ENCODE results near the gene RPP40.
A peak's percentile ranks its signal among the peaks of the same experiment; 100 is the strongest.
"Not testable (repeated sequence)": the region's sequence is repeated elsewhere in the genome, so short reads cannot be mapped to it uniquely, and the experiment has no call there.

Gene RPP40

GRCh38 chr6:5014072-5014561 lies 10.3 kb upstream of the RPP40 start:
- DNase-seq, result no peak

DNA sequence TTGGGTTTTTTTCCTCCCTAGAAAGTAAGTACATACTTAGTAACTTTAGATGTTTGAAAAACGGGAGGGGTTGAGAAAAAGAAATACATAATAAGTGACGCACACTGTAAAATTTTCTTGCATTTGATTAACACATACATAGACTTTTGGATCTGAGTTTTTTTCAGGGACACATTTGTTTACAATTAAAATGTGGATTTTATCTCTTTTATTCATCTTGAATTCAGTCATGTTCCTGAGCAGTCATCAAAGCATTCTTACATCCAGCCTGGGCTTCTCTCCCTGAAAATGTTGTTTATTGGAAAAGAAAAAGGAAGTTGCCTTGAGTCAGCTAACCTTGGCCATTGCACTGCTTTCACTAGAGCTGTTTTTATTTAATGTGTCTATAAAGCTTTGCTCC lies 8.7 kb upstream of the RPP40 start:
- no peak for DNase-seq

DNA sequence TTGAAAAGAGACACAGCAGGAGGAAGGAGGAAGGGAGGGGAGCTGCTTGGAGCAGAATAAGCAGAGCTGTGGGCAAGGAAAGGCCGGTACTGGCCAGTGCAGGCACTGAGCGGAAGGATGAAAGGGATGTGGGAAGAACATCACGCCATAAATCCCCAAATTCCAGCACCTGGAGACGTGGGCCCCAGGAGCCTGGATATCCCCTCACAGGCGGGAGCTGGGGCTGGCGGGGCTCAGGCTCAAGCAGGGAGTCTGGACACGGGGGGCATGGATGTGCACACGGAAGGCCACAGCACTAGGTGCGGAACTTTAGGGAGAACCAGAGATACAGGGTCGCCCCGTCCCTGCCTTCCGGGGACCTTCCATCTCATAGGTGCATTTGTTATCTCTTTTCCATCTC lies 7.5 kb upstream of the RPP40 start:
- no peak for DNase-seq

- DNase-seq, result no peak
Measured at GRCh38 chr6:5007531-5007930, 3.7 kb upstream of the RPP40 start.

DNA sequence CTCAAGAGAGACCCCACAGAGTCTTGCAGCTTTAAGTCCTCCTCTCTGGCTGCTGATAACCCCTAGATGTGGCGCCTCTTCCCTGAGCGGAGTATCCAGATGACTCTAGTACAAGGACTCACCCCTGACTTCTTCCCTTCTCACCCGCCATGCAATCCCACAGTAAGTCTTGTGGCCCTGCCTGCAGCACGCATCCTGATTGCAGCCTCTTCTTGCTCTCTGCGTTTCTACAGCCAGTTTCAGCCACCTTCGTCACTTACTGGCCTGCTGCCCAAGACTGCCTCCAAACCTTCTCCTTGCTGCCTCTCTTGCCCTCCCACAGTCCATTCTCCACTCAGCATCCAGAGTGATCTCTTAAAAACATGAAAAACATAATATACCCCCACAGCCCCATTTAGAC lies 2.4 kb upstream of the RPP40 start:
- no peak for DNase-seq

DNA sequence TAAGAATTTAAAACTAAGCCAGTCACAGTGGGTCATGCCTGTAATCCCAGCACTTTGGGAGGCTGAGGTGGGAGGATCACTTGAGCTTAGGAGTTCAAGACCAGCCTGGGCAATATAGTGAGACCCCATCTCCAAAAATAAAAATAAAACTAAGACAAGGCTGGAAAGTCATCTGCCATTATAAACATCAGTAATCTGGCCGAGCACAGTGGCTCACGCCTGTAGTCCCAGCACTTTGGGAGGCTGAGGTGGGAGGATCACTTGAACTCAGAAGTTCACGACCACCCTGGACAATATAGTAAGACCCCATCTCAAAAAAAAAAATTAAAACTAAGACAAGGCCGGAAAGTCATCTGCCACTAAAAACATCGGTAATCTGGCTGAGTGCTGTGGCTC lies 1.2 kb upstream of the RPP40 start:
- not testable (repeated sequence) for DNase-seq

DNA sequence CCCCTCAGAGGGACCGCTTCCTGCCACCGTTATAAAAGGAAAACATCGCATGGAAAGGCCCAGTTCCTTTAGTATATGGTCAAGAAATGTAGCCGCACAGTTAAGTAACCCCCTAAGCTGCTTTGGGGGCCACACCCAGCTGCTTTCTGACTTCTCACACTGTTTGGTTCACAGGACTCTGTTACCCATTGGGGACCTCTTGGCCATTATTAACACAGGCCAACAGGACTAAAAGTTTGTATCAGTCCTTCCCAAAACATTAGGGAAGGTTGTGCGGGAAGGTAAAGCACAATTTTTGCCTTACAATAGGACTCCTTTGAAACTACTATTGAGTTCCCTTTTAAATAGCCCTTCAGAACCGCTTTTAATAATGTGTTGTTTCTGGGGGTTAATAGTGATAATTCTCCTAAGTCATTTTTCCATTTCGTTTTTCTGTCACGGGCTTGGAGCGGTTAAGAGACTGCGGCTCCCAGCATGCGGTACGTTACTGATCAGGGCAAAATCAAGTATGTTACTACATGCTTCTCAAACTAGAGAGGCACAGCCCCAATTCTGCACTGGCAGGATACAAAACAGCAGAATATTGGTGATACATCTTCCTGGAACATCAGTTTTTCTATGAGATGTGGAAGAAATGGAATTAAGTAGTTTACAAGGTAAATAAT lies 668 bp upstream of the RPP40 start:
- peak in 1 of 3 experiments; percentile 20 for DNase-seq

GRCh38 chr6:4999586-4999985 lies 4.3 kb downstream of the RPP40 start:
- DNase-seq, result no peak

GRCh38 chr6:4997862-4998261 lies 6.0 kb downstream of the RPP40 start:
- no peak for DNase-seq

GRCh38 chr6:4994741-4995140 lies 9.1 kb downstream of the RPP40 start:
- DNase-seq, result no peak

DNA sequence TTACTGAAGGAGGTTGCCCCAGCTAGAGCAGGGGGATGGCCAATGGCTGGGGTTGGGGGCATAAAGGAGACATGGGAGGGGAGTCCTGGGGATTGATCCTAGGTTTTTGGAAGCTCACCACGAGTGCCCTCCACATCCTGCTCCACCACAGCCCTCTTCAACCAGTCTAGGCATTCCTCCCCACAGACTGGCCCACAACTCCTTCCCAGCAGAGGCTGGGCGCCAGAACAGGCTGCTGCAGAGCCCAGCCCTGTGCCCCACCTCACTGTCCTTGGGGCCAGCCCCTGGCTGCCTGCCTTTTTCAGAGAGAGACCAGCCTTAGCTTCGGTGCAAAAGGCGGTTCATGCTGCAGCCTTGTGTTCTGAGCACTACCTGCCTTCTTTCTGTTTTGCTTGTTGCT lies 16.4 kb downstream of the RPP40 start:
- DNase-seq, result no peak

DNA sequence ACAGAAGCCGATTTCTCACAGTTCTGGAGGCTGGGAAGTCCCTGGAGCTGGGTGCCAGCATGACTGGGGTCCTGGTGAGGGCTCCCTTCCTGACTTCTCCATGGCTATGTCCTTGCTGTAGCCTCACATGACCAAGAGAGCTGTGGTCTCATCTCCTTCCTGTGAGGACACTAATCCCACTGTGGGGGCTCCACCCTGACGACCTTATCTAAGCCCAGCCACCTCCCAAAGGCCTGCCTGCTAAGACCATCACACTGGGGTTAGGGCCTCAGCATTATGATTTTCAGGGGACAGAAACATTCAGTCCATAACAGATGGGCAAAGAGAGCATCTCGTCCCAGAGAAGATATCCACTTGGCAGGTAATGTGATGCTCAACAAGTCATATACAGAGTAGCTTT lies 16.8 kb downstream of the RPP40 start:
- DNase-seq, result no peak

GRCh38 chr6:4983322-4983721 lies 20.5 kb downstream of the RPP40 start:
- DNase-seq, result no peak

GRCh38 chr6:4981761-4982160 lies 22.1 kb downstream of the RPP40 start:
- DNase-seq, result no peak

DNA sequence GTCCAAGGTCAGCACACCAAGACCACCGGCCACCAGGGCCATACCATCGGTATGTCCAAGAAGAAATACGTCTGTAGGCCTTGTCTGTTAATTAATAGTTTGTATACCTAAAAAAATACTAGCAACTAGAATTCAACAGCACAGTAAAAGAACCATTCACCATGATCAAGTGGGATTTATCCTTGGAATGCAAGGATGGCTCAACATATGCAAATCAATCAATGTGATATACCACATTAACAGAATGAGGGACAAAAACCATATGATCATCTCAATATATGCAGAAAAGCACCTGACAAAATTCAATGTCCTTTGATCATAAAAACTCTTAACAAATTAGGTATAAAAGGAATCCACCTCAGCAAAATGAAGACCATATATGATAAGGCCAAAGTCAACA lies 24.4 kb downstream of the RPP40 start:
- DNase-seq, result no peak

- no peak for DNase-seq
Measured at GRCh38 chr6:4977468-4977867, 26.4 kb downstream of the RPP40 start.

DNA sequence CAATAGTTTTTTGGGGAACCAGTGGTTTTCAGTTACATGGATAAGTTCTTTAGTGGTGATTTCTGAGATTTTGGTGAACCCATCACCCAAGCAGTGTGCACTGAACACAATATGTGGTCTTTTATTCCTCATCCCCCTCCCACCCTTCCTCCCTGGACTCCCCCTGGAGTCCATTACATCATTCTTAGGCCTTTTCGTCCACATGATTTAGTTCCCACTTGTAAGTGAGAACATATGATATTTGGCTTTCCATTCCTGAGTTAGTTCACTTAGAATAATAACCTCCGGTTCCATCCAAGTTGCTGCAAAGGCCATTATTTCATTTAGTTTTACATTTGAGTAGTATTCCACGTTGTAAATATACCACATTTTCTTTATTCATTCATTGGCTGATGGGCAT lies 28.3 kb downstream of the RPP40 start:
- no peak for DNase-seq

DNA sequence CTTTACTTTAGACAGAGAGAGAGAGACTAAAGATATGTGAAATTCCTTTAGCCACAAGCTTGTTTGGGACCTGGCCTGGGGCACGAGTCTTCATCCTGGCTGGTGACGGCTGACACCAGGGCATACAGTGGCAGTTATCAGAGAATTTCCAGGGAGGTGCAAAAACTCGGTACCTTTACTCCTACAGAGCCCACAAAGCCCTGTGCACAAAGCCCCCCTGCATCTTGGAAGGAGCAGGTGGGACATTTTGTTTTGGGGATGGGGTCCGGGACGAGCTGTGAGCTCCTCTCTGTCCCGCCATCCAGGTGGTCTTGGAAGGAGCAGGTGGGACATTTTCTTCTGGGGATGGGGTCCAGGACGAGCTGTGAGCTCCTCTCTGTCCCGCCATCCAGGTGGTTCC lies 28.9 kb downstream of the RPP40 start:
- DNase-seq, result no peak

DNA sequence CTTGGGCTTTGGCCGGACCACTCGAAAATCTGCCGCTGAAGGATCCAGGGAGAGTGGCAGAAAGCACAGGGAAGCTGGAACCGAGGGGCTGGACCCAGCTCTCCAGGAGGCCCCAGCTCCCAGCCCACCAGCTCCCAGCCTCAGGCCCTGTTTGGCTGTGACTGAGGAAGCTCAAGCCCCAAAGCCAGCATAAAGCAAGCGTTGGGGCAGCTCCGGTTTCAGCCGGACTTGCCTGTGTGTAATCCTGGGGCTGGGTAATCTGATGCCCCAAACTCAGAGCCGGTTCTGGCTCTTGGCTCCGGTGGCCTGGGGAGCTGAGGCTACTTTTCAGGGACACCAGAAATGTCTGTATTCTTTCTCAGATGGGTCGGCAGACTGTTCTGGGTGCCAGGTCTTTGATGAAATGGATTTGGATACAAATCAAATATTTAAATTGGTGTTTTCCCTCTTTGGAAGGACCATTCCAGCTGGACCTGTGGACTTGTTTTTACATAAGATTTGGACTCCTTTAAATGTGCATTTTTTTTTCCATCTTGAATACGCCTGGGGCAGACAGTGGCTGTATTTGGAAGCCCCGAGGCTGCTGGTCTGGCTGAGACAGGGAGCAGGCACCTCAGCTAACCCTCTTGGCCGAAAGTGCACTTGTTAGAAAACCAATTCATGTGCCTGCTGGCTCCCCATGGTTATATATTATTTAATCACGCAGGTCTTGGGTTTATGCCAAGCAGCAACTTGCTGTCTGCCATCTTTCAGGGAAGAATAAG lies 29.7 kb downstream of the RPP40 start:
- peak; percentile 10 to 66 (median 18) for DNase-seq

GRCh38 chr6:4973415-4973814 lies 30.4 kb downstream of the RPP40 start:
- DNase-seq, result no peak

DNA sequence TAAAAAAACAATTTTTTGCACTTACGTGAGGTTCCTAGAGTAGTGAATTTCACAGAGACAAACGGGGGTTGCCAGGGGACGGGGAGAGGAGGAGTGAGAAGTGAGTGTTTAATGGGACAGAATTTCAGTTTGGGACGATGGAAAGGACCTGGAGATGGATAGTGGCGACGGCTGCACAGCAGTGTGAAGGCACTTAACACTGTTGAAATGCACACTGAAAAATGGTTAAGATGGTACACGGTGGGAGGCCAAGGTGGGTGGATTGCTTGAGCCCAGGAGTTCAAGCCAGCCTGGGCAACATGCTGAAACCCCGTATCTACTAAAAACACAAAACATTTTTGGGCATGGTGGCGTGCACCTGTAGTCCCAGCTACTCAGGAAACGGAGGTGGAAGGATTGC lies 31.4 kb downstream of the RPP40 start:
- DNase-seq, result no peak

- DNase-seq, result no peak
Measured at GRCh38 chr6:4971851-4972250, 32.0 kb downstream of the RPP40 start.

- DNase-seq, result no peak
Measured at GRCh38 chr6:4970739-4971395, 33.0 kb downstream of the RPP40 start.

Measured in NCI-H1417 (cell line).